Dedifferentiated amniotic fluid mesenchymal stem cell (primary cell): ENCODE results near the gene PTPRD.
"Not testable (repeated sequence)": the region's sequence is repeated elsewhere in the genome, so short reads cannot be mapped to it uniquely, and the experiment has no call there.

ENCODE experiments used
- DNase-seq: peaks from one replicate; pipeline ENCODE4 v3.0.0-alpha.2; 2016; ENCODE audit errors: extremely low spot score

PTPRD gene

DNA sequence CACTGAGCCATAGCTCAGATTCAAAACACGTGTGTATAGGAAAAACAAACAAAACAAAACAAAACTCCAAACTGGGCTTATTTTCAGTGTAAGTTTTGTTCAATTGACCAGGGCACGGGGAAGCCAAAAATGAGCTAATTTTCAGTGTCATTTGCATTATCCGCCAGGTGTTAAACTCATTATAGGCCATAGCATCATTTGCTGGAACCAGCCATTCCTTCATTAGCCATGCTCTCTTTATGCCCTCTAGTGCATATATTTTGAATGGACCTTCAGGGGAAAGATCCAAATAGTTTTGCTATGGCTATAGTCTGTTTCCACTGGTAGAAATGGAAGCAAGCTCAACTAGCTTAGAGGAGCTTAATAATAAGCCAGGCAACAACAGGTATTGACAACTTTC, 1608.0 kb downstream of the PTPRD start:
- no peak for DNase-seq

DNA sequence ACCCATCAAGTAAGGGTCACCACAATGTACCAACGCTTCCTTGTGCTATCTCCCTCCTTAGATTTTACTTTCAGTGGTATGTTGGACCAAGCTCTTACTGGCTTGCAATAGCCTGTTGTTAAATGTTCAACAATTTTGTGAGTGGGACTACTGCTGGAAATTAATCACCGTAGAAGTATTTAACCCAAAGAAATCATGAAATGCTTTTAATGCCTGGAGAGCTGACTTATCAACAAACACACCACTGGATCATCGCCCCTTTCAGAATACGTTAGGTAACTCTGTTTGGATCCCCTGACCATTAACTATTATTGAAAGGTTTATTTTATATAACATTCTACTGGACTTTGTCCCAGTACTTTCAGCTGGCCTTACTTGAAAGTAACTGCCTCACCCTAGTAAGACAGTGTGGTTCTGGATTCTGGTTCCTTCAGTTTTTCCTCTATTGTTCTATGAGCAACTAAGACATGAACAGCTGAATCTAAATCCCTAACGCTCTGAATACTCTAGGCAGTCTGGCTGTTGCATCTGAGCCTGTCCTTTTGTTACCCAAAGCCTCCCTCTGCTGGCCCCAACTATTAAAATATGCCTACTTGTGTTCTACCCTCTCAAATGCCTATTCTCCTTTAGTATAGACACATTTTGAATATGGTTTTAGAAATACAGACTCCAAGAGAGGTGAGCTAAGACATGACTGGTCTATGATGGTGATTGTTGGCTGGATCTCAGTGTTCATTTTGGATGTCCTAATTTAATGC, 1609.8 kb downstream of the PTPRD start:
- no peak for DNase-seq

- DNase-seq = no peak
Observed at GRCh38 chr9:8980496-8981013, 1632.2 kb downstream of the PTPRD start.

DNA sequence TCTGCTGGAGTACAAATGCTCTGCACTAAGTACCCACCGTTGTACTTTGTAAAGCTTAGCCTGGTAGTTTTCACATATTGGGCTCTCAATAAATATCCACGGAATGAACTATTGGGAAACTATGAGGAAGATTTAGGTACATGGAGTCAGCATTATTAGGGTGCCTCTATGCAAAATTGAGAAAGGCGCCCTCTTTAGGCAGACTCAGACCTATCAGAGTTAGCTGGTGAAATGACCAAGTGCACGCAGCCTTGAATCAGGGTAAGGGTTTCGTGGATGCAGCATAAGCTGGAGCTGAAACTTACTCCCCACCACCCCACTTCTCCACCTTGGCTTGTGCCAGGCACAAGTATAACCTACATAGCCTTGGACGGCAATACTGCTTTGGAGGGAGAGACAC, 1634.5 kb downstream of the PTPRD start:
- no peak for DNase-seq

DNA sequence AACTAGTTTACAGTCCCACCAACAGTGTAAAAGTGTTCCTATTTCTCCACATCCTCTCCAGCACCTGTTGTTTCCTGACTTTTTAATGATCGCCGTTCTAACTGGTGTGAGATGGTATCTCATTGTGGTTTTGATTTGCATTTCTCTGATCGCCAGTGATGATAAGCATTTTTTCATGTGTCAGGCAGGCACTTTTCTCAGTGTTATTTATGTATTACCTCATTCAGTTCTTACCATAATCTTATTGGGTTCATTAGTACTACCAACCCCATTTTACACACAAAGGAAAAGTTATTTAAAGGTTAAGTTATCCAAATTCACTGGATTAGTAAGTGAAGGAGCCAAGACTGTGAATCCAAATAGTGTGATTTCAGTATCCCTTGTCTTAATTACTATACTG, 1644.5 kb downstream of the PTPRD start:
- DNase-seq = not testable (repeated sequence)

DNA sequence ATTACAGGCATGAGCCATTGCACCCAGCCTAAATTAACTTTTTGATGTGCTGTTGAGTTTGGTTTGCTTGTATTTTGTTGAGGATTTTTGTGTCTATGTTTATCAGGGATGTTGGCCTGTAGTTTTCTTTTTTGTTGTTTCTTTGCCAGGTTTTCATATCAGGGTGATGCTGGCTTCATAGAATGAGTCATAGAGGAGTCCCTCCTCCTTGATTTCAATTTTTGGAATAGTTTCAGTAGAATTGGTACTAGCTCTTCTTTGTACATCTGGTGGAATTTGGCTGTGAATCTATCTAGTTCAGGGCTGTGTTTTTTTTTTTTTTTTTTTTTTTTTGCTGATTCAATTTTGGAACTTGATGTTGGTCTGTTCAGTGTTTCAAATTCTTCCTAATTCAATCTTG, 1648.9 kb downstream of the PTPRD start:
- DNase-seq = no peak

GRCh38 chr9:8962084-8962483, 1650.7 kb downstream of the PTPRD start:
- no peak for DNase-seq

- DNase-seq = no peak
Observed at GRCh38 chr9:8961186-8961851, 1651.5 kb downstream of the PTPRD start.

GRCh38 chr9:8960254-8960653, 1652.5 kb downstream of the PTPRD start:
- DNase-seq = no peak

GRCh38 chr9:8958358-8958757, 1654.4 kb downstream of the PTPRD start:
- DNase-seq = no peak

DNA sequence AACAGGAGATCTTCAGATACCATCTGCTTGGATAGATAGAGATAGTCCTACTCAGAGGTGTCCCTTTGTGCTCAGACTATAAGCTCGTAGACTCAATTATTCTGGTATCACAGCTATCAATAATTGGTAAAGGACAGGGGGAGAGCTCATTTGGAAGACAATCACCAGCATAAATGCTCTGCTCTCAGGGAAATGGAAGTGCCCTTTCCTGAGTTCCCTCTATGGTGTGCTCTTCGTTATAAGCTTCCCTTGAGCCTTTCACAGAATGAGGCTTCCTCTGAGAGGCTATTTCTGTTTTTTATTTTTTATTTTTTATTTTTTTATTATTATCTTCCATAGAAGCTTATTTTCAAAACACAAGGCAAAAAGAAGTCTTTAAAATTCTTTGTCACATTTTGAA, 1657.5 kb downstream of the PTPRD start:
- DNase-seq = no peak

DNA sequence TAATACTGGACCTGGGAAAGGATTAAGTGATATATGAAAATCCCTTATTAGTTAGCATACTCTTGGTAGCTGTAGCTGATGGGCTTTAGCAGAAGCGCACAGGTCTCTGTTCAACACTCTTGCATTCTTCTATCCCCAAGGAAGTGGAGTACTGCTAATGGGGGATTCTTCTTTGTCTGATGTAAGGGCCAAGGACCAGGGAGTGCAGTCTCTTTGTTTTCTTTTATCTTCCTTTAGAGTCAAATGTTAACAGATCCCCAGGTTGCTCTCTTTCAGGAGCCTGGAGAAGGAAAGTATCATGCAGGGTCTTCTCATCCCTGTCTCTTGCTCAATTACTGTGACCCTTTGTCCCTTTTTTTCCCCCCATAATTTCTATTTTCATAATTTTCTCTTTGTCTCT, 1666.3 kb downstream of the PTPRD start:
- DNase-seq = peak; percentile 3

DNA sequence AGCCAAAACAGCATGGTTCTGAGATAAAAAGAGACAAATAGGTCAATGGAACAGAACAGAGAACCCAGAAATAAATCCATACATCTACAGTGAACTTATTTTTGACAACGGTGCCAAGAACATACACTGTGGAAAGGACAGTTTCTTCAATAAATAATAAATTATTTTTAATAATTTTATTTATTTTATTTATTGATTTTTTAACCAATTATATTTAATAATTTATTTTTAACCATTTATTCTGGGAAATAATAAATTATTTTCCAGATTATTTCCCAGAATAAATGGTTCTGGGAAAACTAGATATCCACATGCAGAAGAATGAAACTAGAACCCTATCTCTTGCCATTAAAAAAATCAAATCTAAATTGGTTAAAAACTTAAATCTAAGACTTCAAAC, 1669.4 kb downstream of the PTPRD start:
- no peak for DNase-seq

DNA sequence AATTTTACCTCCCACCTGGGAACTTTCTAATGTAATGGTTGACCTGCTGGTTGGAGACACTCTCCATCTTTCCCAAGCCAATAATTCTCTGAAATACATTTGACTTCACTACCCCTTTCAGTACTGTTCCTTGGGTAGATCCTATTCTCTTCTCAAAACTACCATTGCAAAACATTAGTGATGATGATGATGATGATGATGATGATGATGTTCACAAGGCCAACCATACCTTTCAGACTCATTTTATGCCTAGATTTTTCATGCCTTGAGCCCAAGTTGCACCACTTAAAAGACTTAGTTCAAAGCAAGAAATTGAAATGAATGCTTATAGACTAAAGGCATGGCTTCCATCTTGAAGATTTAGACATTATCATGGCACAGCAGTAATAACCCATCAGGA, 1672.2 kb downstream of the PTPRD start:
- peak; percentile 12 for DNase-seq

DNA sequence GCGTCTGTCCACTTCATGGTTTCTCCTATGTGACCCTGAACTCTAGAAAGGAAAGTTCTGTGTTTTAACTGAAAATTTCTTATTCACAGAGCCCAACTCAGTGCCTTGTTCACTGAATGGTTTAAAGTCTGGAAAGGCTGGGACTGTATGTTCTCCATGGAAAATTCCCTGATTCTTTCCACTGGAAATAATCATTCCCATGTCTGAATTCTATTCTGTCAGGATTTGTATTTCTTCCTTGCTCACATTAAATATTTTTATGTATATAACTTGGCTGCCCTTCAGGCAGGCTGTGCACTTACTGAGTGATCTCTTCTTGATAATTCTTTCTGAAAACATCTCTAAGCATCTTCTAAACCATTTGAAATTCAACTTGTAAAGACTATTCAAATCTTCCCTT, 1686.3 kb downstream of the PTPRD start:
- no peak for DNase-seq

DNA sequence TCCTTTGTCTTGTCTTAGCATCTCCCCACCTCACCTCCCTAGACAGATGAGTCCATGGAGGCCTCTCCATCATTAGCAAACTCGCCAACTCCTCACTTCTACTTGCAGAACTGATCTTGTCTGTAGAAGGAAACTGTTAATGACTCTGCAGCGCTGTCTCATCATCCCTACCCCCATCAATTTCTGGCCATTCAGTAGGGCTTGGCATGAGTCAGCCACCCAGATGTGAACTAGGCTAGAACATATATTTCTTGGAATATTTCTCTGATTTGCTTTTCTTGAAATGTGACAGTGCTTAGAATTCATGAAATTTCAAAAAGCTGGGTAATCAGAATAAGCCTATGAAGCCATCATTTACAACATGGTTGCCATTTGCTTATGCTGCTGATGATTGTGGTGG, 1688.2 kb downstream of the PTPRD start:
- DNase-seq = no peak

DNA sequence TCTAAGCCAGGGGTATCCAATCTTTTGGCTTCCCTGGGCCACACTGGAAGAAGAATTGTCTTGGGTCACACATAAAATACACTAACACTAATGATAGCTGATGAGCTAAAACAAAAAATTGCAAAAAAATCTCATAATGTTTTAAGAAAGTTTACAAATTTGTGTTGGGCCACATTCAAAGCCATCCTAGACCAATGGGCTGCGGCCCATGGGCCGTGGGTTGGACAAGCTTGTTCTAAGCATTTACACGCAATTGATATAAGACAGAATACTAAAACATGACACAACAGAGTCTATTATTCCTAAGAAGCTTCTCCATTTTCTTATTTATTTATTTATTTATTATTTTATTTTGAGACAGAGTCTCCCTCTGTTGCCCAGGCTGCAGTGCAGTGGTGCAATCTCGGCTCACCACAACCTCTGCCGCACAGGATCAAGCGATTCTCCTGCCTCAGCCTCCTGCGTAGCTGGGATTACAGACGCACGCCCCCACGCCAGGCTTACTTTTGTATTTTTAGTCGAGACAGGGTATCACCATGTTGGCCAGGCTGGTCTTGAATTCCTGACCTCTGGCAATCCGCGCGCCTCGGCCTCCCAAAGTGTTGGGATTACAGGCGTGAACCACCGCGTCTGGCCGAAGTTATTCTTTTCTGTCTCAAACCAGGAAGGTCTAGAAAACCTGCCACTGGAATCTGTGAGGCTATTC, 1692.2 kb downstream of the PTPRD start:
- DNase-seq = not testable (repeated sequence)

- no peak for DNase-seq
Observed at GRCh38 chr9:8917956-8918739, 1694.7 kb downstream of the PTPRD start.

DNA sequence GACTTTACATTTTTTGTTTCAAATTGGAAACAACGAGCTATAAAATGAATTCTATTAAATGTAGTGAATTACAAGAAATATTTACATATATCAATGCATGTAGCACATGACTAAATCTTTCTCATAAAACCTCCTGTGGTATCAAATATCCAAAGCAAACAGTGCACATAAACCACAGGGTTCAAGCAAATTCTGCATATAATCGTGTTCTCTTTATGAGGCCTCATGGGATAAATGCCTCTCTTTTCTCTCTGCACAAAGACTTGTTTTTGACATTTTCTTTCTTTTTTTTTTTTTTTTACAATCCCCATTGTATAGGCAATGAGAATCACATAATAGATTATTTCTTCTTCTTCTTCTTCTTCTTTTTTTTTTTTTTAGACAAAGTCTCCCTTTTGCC, 1696.0 kb downstream of the PTPRD start:
- no peak for DNase-seq

DNA sequence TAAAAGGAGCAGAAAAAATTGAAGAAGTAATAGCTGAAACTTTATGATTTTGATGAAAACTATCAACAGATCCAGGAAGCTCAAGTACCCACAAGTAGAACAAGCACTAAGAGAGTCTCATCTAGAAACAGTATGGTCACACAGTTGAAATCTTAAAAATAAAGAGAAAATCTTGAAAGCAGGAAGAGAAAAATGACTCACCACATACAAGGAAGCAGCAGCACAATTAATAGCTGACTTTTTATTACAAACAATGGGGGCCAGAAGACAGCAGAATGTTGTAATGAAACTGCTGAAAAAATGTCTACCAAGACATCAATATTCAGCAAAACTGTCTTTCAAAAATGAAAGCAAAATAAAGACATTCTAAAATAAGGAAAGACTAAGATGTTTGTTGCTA, 1704.9 kb downstream of the PTPRD start:
- no peak for DNase-seq

DNA sequence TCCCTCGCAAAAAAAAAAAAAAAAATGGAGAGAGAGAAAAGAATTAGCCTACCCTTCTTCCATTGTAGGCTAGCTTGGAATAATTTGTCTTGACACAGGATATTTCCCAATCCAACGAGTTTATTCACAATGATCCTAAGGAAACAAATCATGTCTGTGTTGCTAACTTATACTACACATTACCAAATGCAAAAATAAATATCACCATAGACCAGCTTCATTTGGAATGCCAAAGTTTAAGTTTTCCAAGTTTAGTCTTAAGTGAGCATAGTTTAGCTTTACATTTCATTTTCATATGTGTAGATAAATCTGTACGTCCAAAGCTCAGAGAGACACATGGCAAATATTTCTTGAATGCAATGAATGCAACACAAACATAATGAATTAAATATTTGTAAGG, 1707.1 kb downstream of the PTPRD start:
- no peak for DNase-seq
